Activated CD4-positive, alpha-beta memory T cell treated with anti-CD3 and anti-CD28 coated beads for 36 hours (primary cell): ENCODE measurements around the gene VWF. TPM values are rescaled to one million over a fixed set of nuclear protein-coding genes. Genes with fewer than 3 reads are reported as not detected.

Experiments
- CTCF ChIA-PET: fragments of 350-600 bp; sonication (Branson Sonifier 250); formaldehyde crosslinking; loops from one replicate; lab custom pipeline; 2021; ENCODE audit warnings: antibody characterized with exemption, inconsistent platforms; lab: Charles Lee
- POLR2A ChIA-PET: fragments of 350-600 bp; sonication (Branson Sonifier 250); formaldehyde crosslinking; loops from one replicate; lab custom pipeline; 2021; ENCODE audit warnings: antibody characterized with exemption; lab: Charles Lee
- DNase-seq: peaks from one replicate; pipeline ENCODE4 v3.0.0-alpha.2; 2020
- H3K27ac Mint-ChIP-seq: one replicate; pipeline ENCODE4 v1.8.0; 2021; ENCODE audit warnings: mixed read lengths
- H3K27me3 Mint-ChIP-seq: one replicate; pipeline ENCODE4 v1.8.0; 2021; ENCODE audit warnings: mixed read lengths
- H3K36me3 Mint-ChIP-seq: one replicate; pipeline ENCODE4 v1.8.0; 2021; ENCODE audit warnings: mixed read lengths
- H3K4me1 Mint-ChIP-seq: one replicate; pipeline ENCODE4 v1.8.0; 2021; ENCODE audit warnings: low read depth, mixed read lengths
- H3K4me3 Mint-ChIP-seq: one replicate; pipeline ENCODE4 v1.8.0; 2021; ENCODE audit warnings: mild to moderate bottlenecking, mixed read lengths
- H3K9me3 Mint-ChIP-seq: one replicate; pipeline ENCODE4 v1.8.0; 2021; ENCODE audit warnings: mixed read lengths
- intact Hi-C: fragments of 100-400 bp; cut with micrococcal nuclease; formaldehyde crosslinking; loops from one replicate; pipeline ENCODE4 v1.15.1; 2023
- total RNA-seq, 2 experiments: library from RNA; stranded (reverse); gene quantifications; one replicate each; pipeline ENCODE4 v1.2.3, GENCODE V29; 2021

The VWF gene
- total RNA-seq, 2 experiments from 2014 or later = not detected

DNA sequence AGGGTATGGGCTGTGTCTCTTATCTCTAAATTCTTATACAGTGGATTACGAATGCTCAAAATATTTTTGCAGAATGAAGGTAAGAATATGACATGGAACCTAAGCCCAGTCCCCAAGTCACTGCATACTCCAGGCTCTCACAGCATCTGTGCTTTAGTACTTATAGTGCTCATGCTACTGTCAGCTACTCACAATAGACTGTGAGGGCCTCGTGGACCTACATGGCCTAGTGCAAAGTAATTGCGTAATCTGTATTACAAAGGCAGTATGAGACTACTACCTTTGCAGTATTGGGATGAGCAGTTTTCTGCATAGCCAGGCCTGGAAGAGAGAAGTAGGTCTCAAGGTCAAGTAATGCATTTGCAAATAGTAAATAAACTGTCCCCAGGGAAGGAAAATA, 27.9 kb downstream of the VWF start:
- Mint-ChIP-seq H3K4me1 (no peaks in the 10 kb centered on the region), H3K9me3 (no peaks in the 10 kb centered on the region), H3K27ac (no peak overlapping the region), H3K27me3 (peaks cover 22% of the 10 kb centered on the region), H3K4me3 (no peak overlapping the region), H3K36me3 (no peaks in the 10 kb centered on the region)
- intact Hi-C loops = no loop called here
- CTCF ChIA-PET = interaction anchor here (1.1 kb wide), 1 partner anchor 99 kb away, joined by 3 read pairs; no protein-coding TSS in a partner anchor
- POLR2A ChIA-PET = interaction anchor here (0.5 kb wide), 1 partner anchor 17 kb away, joined by 3 read pairs; no protein-coding TSS in a partner anchor
- DNase-seq = no peak

DNA sequence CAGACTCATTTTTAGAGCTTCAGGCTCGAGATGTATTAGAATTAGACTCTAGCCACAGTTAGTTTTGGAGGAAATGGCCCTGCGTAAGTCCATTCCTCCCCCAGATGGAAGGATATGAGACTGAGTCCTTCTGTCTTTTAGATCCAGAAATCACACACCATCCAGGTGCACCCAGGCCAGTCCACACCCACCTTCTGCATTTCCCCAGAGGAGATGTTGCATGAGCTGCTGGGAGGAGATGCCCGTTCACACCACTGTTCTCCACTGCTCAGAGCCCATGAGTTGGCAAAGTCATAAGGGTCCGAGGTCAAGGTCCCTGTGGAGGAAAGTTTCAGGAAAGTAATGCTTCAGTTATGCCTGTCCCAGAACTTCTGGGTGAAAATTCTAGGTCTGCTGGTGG, 29.2 kb downstream of the VWF start:
- H3K4me1 Mint-ChIP-seq = no peaks in the 10 kb centered on the region
- intact Hi-C loops = no loop called here
- no peaks in the 10 kb centered on the region for H3K9me3 Mint-ChIP-seq
- DNase-seq = no peak
- no peak overlapping the region for H3K27ac Mint-ChIP-seq
- H3K27me3 Mint-ChIP-seq = peaks cover 25% of the 10 kb centered on the region
- POLR2A ChIA-PET = no interaction called here
- CTCF ChIA-PET = interaction anchor here (0.7 kb wide), 1 partner anchor 106 kb away, joined by 3 read pairs; no protein-coding TSS in a partner anchor
- no peaks in the 10 kb centered on the region for H3K36me3 Mint-ChIP-seq
- H3K4me3 Mint-ChIP-seq = no peak overlapping the region

DNA sequence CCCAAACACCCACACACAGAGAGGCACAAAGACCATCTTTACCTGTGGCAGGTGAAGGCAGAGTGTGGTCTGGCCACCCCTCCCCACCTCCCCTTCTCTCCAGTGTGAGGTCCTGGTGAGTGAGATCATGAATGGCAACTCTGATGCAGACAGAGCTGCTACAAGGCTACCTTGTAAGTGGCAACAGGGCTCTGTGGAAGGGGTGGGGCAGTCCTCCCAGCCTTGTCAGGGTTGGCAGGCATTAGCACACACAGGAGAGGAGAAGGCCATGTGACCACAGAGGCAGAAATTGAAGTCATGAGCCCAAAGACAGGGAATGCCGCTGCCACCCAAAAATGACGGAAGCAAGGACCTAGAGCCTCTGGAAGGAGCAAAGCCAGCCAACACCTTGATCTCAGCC, 30.7 kb downstream of the VWF start:
- no peak for DNase-seq
- intact Hi-C loops = no loop called here
- CTCF ChIA-PET = no interaction called here
- Mint-ChIP-seq H3K27me3 (peaks cover 24% of the 10 kb centered on the region), H3K4me1 (no peaks in the 10 kb centered on the region), H3K9me3 (no peaks in the 10 kb centered on the region), H3K4me3 (no peak overlapping the region), H3K27ac (no peak overlapping the region), H3K36me3 (no peaks in the 10 kb centered on the region)
- POLR2A ChIA-PET = no interaction called here

DNA sequence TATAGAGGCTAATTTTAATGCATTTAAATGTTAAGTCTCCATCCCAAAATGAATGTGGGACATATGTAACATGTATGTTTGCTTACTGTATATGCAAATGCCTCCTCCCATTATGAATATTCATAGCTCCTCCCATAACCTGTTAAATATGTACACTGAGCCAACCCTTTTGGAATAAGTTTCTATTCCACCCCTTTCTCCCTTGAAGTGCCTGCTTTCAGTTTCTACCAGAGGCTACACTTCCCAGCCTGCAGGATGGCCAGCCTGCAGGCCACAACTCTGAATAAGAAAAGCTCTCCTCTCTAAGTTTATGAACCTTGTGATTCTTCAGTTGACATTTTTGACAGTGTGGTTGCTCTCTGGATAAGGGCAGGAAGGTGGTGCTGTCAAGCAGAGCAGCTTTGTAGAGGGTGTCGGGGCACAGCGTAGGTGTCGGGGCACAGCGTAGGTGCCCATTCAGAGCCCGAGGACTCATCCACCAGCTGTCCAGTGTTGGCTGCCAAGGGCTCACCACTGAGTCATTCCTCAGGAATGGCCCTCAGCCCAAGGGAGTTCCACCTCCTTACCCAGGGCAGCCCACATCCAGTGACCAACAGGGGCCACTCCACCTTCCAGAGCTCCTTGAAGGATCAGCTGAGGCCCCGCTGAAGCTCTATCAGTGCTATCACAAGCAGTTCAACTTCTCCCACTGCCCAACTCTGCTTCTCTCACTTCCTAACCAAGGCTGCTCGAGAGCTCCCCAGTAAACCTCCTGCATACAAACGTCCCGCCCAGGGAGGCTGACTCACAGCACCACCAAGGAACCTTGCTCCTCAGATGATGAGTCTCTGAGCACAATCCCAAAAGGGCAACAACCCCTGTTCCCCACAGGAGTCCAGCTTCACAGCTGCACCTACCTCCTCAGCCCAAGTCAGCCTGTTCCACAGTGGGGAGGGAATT, 31.4 kb downstream of the VWF start:
- H3K36me3 Mint-ChIP-seq = no peaks in the 10 kb centered on the region
- H3K4me1 Mint-ChIP-seq = no peaks in the 10 kb centered on the region
- H3K27me3 Mint-ChIP-seq = peaks cover 22% of the 10 kb centered on the region
- H3K9me3 Mint-ChIP-seq = no peaks in the 10 kb centered on the region
- no peak for DNase-seq
- ChIA-PET CTCF (no interaction called here), POLR2A (no interaction called here)
- intact Hi-C loops = no loop called here
- no peak overlapping the region for H3K4me3 Mint-ChIP-seq
- H3K27ac Mint-ChIP-seq = no peak overlapping the region

DNA sequence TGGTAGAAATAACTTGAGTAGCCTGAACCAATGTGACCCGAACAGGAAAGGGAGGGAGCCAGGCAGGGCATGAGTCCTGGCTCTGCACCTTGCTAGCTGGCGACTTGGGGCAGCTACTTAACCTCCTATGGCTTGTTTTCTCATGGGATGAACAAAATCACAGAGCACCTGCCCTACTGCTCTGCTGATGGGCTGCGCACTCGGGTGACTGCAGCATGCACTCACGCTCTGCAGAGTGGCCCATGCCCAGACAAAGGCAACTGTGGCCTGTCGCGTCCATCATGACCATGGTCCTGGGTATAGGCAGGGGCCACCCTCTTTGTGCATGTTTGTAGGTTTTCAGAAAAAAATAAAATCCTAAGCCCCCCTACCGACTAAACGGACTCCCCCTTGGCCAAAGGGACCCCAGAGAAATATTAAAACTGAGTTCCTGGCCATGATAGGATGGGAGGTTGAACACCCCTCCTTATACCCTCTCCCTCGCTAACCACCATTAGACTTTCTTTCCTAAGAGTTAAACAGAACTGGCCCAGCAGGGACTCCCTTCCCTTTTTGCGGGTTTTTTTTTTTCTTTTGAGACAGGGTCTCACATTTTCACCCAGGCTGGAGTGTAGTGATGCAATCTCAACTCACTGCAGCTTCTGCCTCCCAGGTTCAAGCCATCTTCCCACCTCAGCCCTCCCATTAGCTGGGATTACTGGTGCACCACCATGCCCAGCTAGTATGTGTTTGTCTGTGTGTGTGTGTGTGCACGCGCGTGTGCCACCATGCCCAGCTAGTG, 32.5 kb downstream of the VWF start:
- CTCF ChIA-PET = no interaction called here
- DNase-seq = no peak

GRCh38 chr12:6090803-6091202, 33.7 kb downstream of the VWF start:
- Mint-ChIP-seq H3K4me1 (no peaks in the 10 kb centered on the region), H3K27ac (no peak overlapping the region), H3K36me3 (no peaks in the 10 kb centered on the region), H3K9me3 (no peaks in the 10 kb centered on the region), H3K27me3 (peaks cover 18% of the 10 kb centered on the region), H3K4me3 (no peak overlapping the region)
- POLR2A ChIA-PET = no interaction called here
- CTCF ChIA-PET = no interaction called here
- no peak for DNase-seq
- intact Hi-C loops = no loop called here

More for the DNA sequence above, 32.5 kb downstream of the VWF start:
- no peaks in the 10 kb centered on the region for H3K4me1 Mint-ChIP-seq
- H3K9me3 Mint-ChIP-seq = no peaks in the 10 kb centered on the region
- intact Hi-C loops = no loop called here
- H3K4me3 Mint-ChIP-seq = no peak overlapping the region
- no peaks in the 10 kb centered on the region for H3K36me3 Mint-ChIP-seq
- H3K27me3 Mint-ChIP-seq = peaks cover 18% of the 10 kb centered on the region
- no peak overlapping the region for H3K27ac Mint-ChIP-seq
- POLR2A ChIA-PET = no interaction called here

DNA sequence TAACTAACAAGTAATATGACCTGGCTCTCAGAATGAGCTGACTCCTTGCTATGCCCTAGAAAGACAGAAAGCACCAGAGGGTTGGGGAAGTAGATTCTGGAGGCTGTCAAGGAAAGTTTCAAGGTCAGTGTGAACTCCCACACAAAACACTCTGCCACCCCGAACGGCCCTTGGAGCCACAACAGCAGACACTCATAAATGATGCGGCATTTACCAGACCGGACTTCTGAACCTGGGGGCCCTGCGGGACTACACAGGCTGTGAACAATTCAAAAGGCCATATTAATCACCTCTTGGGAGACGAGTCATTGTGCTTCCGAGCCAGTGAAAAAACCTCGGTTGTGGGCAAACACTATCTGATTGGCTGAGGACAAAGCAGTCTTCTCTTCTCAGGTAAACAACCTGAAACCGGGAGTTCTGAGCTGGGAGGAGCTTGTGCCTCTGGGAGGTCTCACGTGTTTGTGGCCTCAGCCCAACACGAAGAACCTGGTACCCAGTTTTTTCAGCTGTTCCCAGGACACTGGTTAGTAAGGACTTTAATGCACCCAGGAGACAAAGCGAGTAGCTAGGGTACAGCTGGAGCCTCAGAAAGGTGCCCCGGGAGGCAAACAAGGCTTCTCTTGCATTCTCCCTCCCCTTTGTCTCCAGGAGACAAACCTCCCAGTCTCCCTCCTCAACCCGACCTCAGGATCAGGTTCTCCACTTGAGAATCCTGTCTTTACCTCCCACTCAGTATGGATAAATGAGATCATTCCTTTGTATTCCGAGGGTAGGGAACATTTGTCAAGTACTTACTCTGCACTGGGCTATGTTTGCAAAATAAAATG, 35.3 kb downstream of the VWF start:
- H3K27me3 Mint-ChIP-seq = peaks cover 12% of the 10 kb centered on the region
- no peak overlapping the region for H3K27ac Mint-ChIP-seq
- no peak overlapping the region for H3K4me3 Mint-ChIP-seq
- no peaks in the 10 kb centered on the region for H3K36me3 Mint-ChIP-seq
- intact Hi-C loops = no loop called here
- no peaks in the 10 kb centered on the region for H3K9me3 Mint-ChIP-seq
- DNase-seq = no peak
- H3K4me1 Mint-ChIP-seq = no peaks in the 10 kb centered on the region
- ChIA-PET POLR2A (no interaction called here), CTCF (no interaction called here)

DNA sequence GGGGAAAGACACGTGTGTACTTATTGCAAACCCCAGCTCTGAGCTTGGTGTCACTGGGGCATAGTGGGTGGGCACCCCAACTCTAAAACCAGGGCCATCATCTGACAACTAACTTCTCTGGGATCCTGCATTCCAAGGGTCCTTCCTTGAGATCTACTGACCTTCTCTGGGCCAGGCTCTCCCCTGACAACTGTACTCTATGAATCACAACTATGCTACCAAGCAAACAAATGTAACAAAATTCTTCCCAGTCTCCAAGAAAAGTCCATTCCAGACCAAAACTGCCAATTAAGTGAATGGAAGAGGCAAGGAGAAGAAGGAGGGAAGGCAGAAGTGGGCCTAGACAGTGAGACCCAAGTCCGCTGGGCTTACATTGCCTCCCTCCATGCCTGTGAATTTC, 38.2 kb downstream of the VWF start:
- no peaks in the 10 kb centered on the region for H3K36me3 Mint-ChIP-seq
- CTCF ChIA-PET = no interaction called here

DNA sequence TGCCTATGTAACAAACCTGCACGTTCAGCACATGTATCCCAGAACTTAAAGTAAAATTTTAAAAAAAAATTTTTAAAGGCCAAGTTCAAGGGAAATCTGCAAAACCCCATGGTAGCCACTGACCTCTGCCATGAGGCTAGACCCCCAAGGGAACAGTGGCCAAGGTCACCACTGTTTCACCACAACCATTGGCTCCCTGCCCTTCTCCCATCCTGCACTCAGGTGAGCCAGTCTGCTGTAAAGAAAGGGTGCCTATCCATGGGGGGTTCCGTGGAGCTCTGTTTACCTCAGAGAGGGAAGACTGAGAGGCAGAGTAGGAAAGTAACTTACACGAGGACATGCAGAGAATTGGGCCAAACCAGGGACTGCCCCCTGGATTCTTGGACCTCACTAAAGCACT, 38.6 kb downstream of the VWF start:
- H3K27ac Mint-ChIP-seq = no peak overlapping the region
- intact Hi-C loops = no loop called here
- POLR2A ChIA-PET = no interaction called here
- no peaks in the 10 kb centered on the region for H3K4me1 Mint-ChIP-seq
- H3K4me3 Mint-ChIP-seq = no peak overlapping the region
- no peaks in the 10 kb centered on the region for H3K9me3 Mint-ChIP-seq
- CTCF ChIA-PET = no interaction called here
- H3K36me3 Mint-ChIP-seq = no peaks in the 10 kb centered on the region
- no peak for DNase-seq
- H3K27me3 Mint-ChIP-seq = peaks cover 4% of the 10 kb centered on the region

More for the DNA sequence above, 38.2 kb downstream of the VWF start:
- POLR2A ChIA-PET = no interaction called here
- intact Hi-C loops = no loop called here
- Mint-ChIP-seq H3K27me3 (peaks cover 4% of the 10 kb centered on the region), H3K4me1 (no peaks in the 10 kb centered on the region), H3K9me3 (no peaks in the 10 kb centered on the region), H3K27ac (no peak overlapping the region), H3K4me3 (no peak overlapping the region)
- DNase-seq = no peak

DNA sequence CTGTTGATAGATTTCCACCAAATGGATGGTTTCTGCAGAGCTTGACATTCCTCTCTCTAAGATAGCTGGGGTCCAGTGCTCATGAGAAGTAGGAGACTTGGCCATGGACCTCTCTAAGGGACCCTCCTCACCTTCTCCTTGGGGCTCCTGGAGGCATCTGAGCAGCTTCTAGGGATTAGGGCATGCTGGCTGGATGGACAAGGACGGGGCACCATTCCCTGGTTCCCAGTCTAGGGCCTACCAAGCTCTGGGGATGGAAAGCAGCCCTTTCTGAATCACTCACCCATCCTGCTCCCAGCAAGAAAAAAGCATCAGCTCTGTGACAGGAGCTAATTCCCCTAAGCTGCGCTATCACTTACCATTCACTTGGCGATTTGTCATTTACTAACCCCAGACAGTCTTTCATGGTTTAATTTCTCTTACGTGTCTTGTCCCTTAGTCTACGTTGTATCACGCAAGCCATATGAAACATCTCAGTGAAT, 39.5 kb downstream of the VWF start:
- Mint-ChIP-seq H3K4me3 (no peak overlapping the region), H3K4me1 (no peaks in the 10 kb centered on the region), H3K9me3 (no peaks in the 10 kb centered on the region), H3K27ac (no peak overlapping the region), H3K36me3 (no peaks in the 10 kb centered on the region), H3K27me3 (peaks cover under 1% of the 10 kb centered on the region)
- ChIA-PET POLR2A (no interaction called here), CTCF (interaction anchor here (0.9 to 1.2 kb wide), 4 partner anchors 46 to 118 kb away, joined by 3 to 4 read pairs (median 4); no protein-coding TSS in a partner anchor)
- DNase-seq = no peak
- intact Hi-C loops = no loop called here

- no peaks in the 10 kb centered on the region for H3K36me3 Mint-ChIP-seq
- CTCF ChIA-PET = interaction anchor here (0.9 to 1.2 kb wide), 4 partner anchors 45 to 118 kb away, joined by 3 to 4 read pairs (median 4); no protein-coding TSS in a partner anchor
- peaks cover 2% of the 10 kb centered on the region for H3K27me3 Mint-ChIP-seq
- H3K9me3 Mint-ChIP-seq = no peaks in the 10 kb centered on the region
- POLR2A ChIA-PET = no interaction called here
- no peak for DNase-seq
- no peak overlapping the region for H3K27ac Mint-ChIP-seq
- H3K4me1 Mint-ChIP-seq = no peaks in the 10 kb centered on the region
- intact Hi-C loops = no loop called here
- no peak overlapping the region for H3K4me3 Mint-ChIP-seq
Measured at GRCh38 chr12:6084261-6084968, 40.1 kb downstream of the VWF start.
